Endothelial cell of umbilical vein (primary cell): ENCODE results near the gene SRCAP. TPM values are rescaled to one million over a fixed set of nuclear protein-coding genes. Genes with fewer than 3 reads are reported as not detected.
A peak's percentile ranks its signal among the peaks of the same experiment; 100 is the strongest.

ENCODE experiments used
- BruUV-seq: library from RNA; stranded (reverse); fragments of 400-500 nt; replicated peaks from 2 replicates; lab custom pipeline; 2021; lab: Mats Ljungman, UMichigan
- CTCF ChIA-PET: fragments of 300-600, 350-600 bp; sonication (Branson Sonifier 250); formaldehyde crosslinking; loops from one replicate; lab custom pipeline; 2021; ENCODE audit warnings: antibody characterized with exemption, inconsistent platforms; lab: Charles Lee
- POLR2A ChIA-PET: fragments of 300-600, 350-600 bp; sonication (Branson Sonifier 250); formaldehyde crosslinking; loops from one replicate; lab custom pipeline; 2021; ENCODE audit warnings: antibody characterized with exemption, inconsistent platforms; lab: Charles Lee
- DNase-seq: peaks from one replicate; pipeline ENCODE4 v3.0.0-alpha.2; 2011; ENCODE audit warnings: low read depth, low spot score
- FAIRE-seq: peaks from 2 replicates; lab custom pipeline; 2011; peaks lifted over from hg19 to GRCh38; lab: Jason Lieb, UNC
- H2AFZ ChIP-seq: 2 replicates; pipeline ENCODE4 v1.6.0; 2012; ENCODE audit warnings: low read depth, low read length, control low read depth, inconsistent platforms
- H3K27ac ChIP-seq: 2 replicates; pipeline ENCODE4 v1.5.1; 2011; ENCODE audit warnings: low read depth, mild to moderate bottlenecking, control low read depth, low read length, moderate library complexity; ENCODE audit not compliant: insufficient read depth
- H3K27me3 ChIP-seq, 2 experiments: 2 replicates each; pipeline versions ENCODE4 v1.6.0 to v1.6.1; 2011; ENCODE audit warnings: low read length in 2 of 2, mixed read lengths in 1 of 2; ENCODE audit not compliant: control insufficient read depth in 2 of 2, insufficient read depth in 2 of 2
- H3K36me3 ChIP-seq, 2 experiments: 2 replicates in 1 of 2; 3 replicates in 1 of 2; pipeline ENCODE4 v1.5.1; 2011; ENCODE audit warnings: low read length in 2 of 2, mild to moderate bottlenecking in 1 of 2, moderate library complexity in 1 of 2; ENCODE audit not compliant: control insufficient read depth in 2 of 2, insufficient read depth in 2 of 2; ENCODE audit errors: extremely low read depth in 1 of 2
- H3K4me1 ChIP-seq: 3 replicates; pipeline ENCODE4 v1.5.1; 2011; ENCODE audit warnings: mild to moderate bottlenecking, low read length; ENCODE audit not compliant: control insufficient read depth, insufficient read depth; ENCODE audit errors: extremely low read depth
- H3K4me2 ChIP-seq: 2 replicates; pipeline ENCODE4 v1.6.1; 2011; ENCODE audit warnings: low read length, control low read depth, mixed read lengths; ENCODE audit not compliant: insufficient read depth
- H3K4me3 ChIP-seq, 3 experiments: fragments of 200-600 bp in 1 of 3; sonication (generic), shearing (Covaris generic) in 1 of 3; replicated peaks in 1 of 3; 2 replicates each; pipeline ENCODE4 v1.5.1; 2011 to 2016; ENCODE audit warnings: control low read depth in 3 of 3, low read length in 3 of 3, mild to moderate bottlenecking in 2 of 3, inconsistent platforms in 1 of 3, low read depth in 1 of 3, moderate library complexity in 1 of 3; ENCODE audit not compliant: insufficient read depth in 1 of 3
- H3K79me2 ChIP-seq: 2 replicates; pipeline ENCODE4 v1.6.0; 2012; ENCODE audit warnings: low read length, inconsistent platforms; ENCODE audit not compliant: control insufficient read depth, insufficient read depth
- H3K9ac ChIP-seq: replicated peaks from 2 replicates; pipeline ENCODE3; 2011; ENCODE audit warnings: low read length, control low read depth; ENCODE audit not compliant: insufficient read depth; ENCODE audit errors: extremely low read depth
- H3K9me1 ChIP-seq: replicated peaks from 3 replicates; pipeline ENCODE4 v1.6.0; 2011; ENCODE audit warnings: mild to moderate bottlenecking, low read length; ENCODE audit not compliant: control insufficient read depth, insufficient read depth; ENCODE audit errors: extremely low read depth
- H3K9me3 ChIP-seq: replicated peaks from 2 replicates; pipeline ENCODE4 v1.5.1; 2012; ENCODE audit warnings: low read length, inconsistent platforms; ENCODE audit not compliant: control insufficient read depth, insufficient read depth
- H4K20me1 ChIP-seq: replicated peaks from 2 replicates; pipeline ENCODE3; 2011; ENCODE audit warnings: mild to moderate bottlenecking, low read length; ENCODE audit not compliant: control insufficient read depth, insufficient read depth; ENCODE audit errors: extremely low read depth
- EZH2 ChIP-seq: IDR thresholded peaks from 2 replicates; pipeline ENCODE4 v1.6.1; 2012; ENCODE audit warnings: borderline replicate concordance, low read depth, mild to moderate bottlenecking, moderate library complexity, low read length, inconsistent platforms; ENCODE audit not compliant: severe bottlenecking
- GATA2 ChIP-seq: IDR thresholded peaks from 2 replicates; pipeline ENCODE4 v1.7.0; 2011; ENCODE audit warnings: low read depth, mild to moderate bottlenecking, moderate library complexity, mixed read lengths, low read length; ENCODE audit not compliant: insufficient read length, insufficient read depth
- JUN ChIP-seq: IDR thresholded peaks from 2 replicates; pipeline ENCODE4 v1.6.1; 2011; ENCODE audit warnings: borderline replicate concordance, low read depth; ENCODE audit not compliant: insufficient read length, insufficient read depth
- MYC ChIP-seq: IDR thresholded peaks from one replicate; pipeline ENCODE4 v1.6.1; 2011; ENCODE audit warnings: mild to moderate bottlenecking, low read depth, low read length
- POLR2A ChIP-seq: IDR thresholded peaks from 2 replicates; pipeline ENCODE4 v1.6.1; 2012; ENCODE audit warnings: low read depth, mild to moderate bottlenecking, control low read depth, low read length
- POLR2AphosphoS5 ChIP-seq: IDR thresholded peaks from 2 replicates; pipeline ENCODE4 v1.6.1; 2012; ENCODE audit warnings: low read depth, mild to moderate bottlenecking, control low read depth, low read length, moderate library complexity; ENCODE audit not compliant: insufficient read depth
- dilution Hi-C: fragments of 300-500 bp; cut with MboI; formaldehyde crosslinking; loops from one replicate; pipeline ENCODE4 v1.15.0; 2019; ENCODE audit warnings: low sequenced_read_pairs; ENCODE audit not compliant: extremely low pct_ligation_motif_present
- intact Hi-C: fragments of 100-400 bp; cut with micrococcal nuclease; formaldehyde crosslinking; loops from one replicate; pipeline ENCODE4 v1.10.0; 2022
- polyA plus RNA-seq, 4 experiments: library from polyadenylated mRNA; depleted of rRNA in 3 of 4; stranded (reverse) in 3 of 4; unstranded in 1 of 4; fragments of >200 nt; gene quantifications; 2 replicates each; pipeline versions ENCODE4 v1.2.1 to v1.2.3, GENCODE V29; 2011 to 2012; ENCODE audit warnings: missing spikeins in 1 of 4
- total RNA-seq: library from RNA; stranded (reverse); gene quantifications from 2 replicates; pipeline ENCODE4 v1.2.3, GENCODE V29; 2021
- TF ChIP-seq, protein P1 (sequence below), 2 donors: IDR thresholded peaks; 1 replicate in 1 of 2; 2 replicates in 1 of 2; pipeline ENCODE4 v1.5.1; 2011; ENCODE audit warnings: low read length in 2 of 2, mild to moderate bottlenecking in 2 of 2, moderate library complexity in 2 of 2, control low read depth in 1 of 2, inconsistent platforms in 1 of 2, low read depth in 1 of 2; ENCODE audit not compliant: insufficient read depth in 1 of 2; ENCODE audit errors: extremely low read depth in 1 of 2

The SRCAP gene
- total and polyA plus RNA-seq, 2 donors (not counting 3 experiments of a cell fraction or from before 2014, with no cell fraction given) = 11.0 to 77.7 TPM

DNA sequence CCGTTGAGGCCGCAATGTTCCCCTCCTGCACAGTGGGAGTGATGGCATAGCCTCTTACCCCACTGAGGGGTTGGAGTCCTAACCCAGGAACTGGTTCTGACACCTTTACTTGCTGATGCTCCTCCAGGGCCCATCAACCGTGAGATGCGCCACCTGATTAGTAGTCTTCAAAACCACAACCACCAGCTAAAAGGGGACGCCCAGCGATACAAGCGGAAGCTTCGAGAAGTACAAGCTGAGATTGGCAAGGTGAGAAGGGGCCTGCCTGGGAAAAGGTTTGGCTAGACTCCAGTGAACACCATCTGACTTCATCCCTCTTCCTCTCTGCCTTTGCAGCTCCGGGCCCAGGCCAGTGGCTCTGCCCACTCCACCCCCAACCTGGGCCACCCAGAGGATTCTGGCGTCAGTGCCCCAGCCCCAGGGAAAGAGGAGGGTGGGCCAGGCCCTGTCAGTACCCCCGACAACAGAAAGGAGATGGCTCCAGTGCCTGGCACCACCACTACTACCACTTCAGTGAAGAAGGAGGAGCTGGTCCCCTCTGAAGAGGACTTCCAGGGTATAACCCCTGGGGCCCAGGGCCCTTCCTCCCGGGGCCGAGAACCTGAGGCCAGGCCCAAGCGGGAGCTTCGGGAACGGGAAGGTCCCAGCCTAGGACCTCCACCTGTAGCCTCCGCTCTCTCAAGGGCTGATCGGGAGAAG lies 68.9 kb downstream of the SRCAP start:
- H3K79me2 ChIP-seq = peaks cover 17% of the 10 kb centered on the region
- intact Hi-C loops = no loop called here
- no peaks in the 10 kb centered on the region for H3K9me1 ChIP-seq
- FAIRE-seq = no peak
- H3K27me3 ChIP-seq = no peaks in the 10 kb centered on the region
- H4K20me1 ChIP-seq = no peaks in the 10 kb centered on the region
- POLR2A ChIA-PET = no interaction called here
- H3K4me3 ChIP-seq = no peak overlapping the region
- dilution Hi-C loops = no loop called here
- no peak for DNase-seq
- H3K4me1 ChIP-seq = peaks cover 7% of the 10 kb centered on the region
- CTCF ChIA-PET = no interaction called here
- no peaks in the 10 kb centered on the region for H3K9me3 ChIP-seq
- H3K36me3 ChIP-seq = peaks cover 24 to 68% of the 10 kb centered on the region in 2 experiments
- TF ChIP-seq EZH2 (no peak), JUN (no peak), GATA2 (no peak), POLR2A (no peak), MYC (no peak), POLR2AphosphoS5 (no peak)
- H3K4me2 ChIP-seq = no peak overlapping the region
- BruUV-seq = no TSS peak
- H3K27ac ChIP-seq = no peak overlapping the region
- H2AFZ ChIP-seq = no peak overlapping the region
- no peak overlapping the region for H3K9ac ChIP-seq

DNA sequence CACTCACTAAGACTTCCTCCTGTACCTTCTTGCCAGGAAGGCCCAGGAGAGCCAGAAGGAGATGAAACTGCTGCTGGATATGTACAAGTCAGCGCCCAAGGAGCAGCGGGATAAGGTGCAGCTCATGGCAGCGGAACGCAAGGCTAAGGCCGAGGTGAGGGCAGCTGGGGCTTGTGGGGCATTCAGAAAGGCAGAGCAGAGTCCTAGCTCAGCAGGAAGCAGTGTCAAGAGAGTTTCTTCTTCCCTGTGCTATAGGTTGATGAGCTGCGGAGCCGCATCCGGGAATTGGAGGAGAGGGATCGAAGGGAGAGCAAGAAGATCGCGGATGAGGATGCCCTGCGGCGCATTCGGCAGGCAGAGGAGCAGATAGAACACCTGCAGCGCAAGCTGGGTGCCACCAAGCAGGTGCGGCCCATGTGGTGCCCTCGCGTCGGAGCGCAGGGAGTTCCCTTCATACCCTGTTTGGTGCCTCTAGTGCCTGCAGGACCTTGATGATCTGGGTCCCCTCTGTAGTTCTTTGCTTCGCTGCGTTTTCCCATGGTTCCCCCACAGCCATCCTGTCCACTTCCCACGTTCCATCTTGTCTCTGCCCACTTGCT lies 69.7 kb downstream of the SRCAP start:
- H3K9me1 ChIP-seq = no peaks in the 10 kb centered on the region
- FAIRE-seq (no peak), DNase-seq (no peak)
- no peak overlapping the region for H3K27ac ChIP-seq
- H3K4me3 ChIP-seq = no peak overlapping the region
- no peak for TF ChIP-seq POLR2AphosphoS5
- TF ChIP-seq, protein P1, sequence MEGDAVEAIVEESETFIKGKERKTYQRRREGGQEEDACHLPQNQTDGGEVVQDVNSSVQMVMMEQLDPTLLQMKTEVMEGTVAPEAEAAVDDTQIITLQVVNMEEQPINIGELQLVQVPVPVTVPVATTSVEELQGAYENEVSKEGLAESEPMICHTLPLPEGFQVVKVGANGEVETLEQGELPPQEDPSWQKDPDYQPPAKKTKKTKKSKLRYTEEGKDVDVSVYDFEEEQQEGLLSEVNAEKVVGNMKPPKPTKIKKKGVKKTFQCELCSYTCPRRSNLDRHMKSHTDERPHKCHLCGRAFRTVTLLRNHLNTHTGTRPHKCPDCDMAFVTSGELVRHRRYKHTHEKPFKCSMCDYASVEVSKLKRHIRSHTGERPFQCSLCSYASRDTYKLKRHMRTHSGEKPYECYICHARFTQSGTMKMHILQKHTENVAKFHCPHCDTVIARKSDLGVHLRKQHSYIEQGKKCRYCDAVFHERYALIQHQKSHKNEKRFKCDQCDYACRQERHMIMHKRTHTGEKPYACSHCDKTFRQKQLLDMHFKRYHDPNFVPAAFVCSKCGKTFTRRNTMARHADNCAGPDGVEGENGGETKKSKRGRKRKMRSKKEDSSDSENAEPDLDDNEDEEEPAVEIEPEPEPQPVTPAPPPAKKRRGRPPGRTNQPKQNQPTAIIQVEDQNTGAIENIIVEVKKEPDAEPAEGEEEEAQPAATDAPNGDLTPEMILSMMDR (IDR thresholded peaks at IDR 0.05; ENCODE audit: extremely low read depth in 1 of 2, insufficient read depth in 1 of 2, low read depth in 1 of 2, low read length in 2 of 2) = no peak
- no peak for TF ChIP-seq MYC
- no peak for TF ChIP-seq JUN
- TF ChIP-seq EZH2 = no peak
- H3K36me3 ChIP-seq = peaks cover 24 to 74% of the 10 kb centered on the region in 2 experiments
- no peak overlapping the region for H3K4me2 ChIP-seq
- ChIA-PET POLR2A (no interaction called here), CTCF (interaction anchor here (0.9 kb wide), 1 partner anchor 76 kb away, joined by 3 read pairs; no protein-coding TSS in a partner anchor)
- no peaks in the 10 kb centered on the region for H3K4me1 ChIP-seq
- no peaks in the 10 kb centered on the region for H4K20me1 ChIP-seq
- peaks cover 9% of the 10 kb centered on the region for H3K79me2 ChIP-seq
- dilution Hi-C loops (no loop called here), intact Hi-C loops (no loop called here)
- TSS peak; percentile 5 for BruUV-seq
- no peak overlapping the region for H2AFZ ChIP-seq
- H3K27me3 ChIP-seq = no peaks in the 10 kb centered on the region
- H3K9me3 ChIP-seq = no peaks in the 10 kb centered on the region
- no peak overlapping the region for H3K9ac ChIP-seq
